Testis (tissue), 3 donors: ENCODE measurements around the gene SCNN1G. TPM values are rescaled to one million over a fixed set of nuclear protein-coding genes. Genes with fewer than 3 reads are reported as not detected.

Experiments used
- DNase-seq: peaks from one replicate; pipeline ENCODE4 v3.0.0-alpha.2; 2019
- H3K27ac ChIP-seq, 2 donors: fragments of 200-600 bp; sonication (generic); one replicate each; pipeline ENCODE4 v1.5.1; 2019
- H3K27me3 ChIP-seq: fragments of 200-600 bp; sonication (generic); one replicate; pipeline ENCODE4 v1.5.1; 2019
- H3K36me3 ChIP-seq: fragments of 200-600 bp; sonication (generic); one replicate; pipeline ENCODE4 v1.5.1; 2017; ENCODE audit warnings: low read depth; ENCODE audit errors: missing control alignments
- H3K4me1 ChIP-seq: fragments of 200-600 bp; sonication (generic); one replicate; pipeline ENCODE4 v1.5.1; 2019
- H3K4me3 ChIP-seq, 2 donors: fragments of 200-600 bp; sonication (generic); one replicate each; pipeline ENCODE4 v1.5.1; 2017 to 2019
- H3K9me3 ChIP-seq: fragments of 200-600 bp; sonication (generic); one replicate; pipeline ENCODE4 v1.5.1; 2017
- POLR2A ChIP-seq: fragments of 450-650 bp; IDR thresholded peaks from one replicate; pipeline ENCODE4 v1.6.1; 2017; ENCODE audit warnings: antibody characterized with exemption, mild to moderate bottlenecking, moderate library complexity
- WGBS, 2 donors: methylation state at CpG; one replicate each; pipeline ENCODE4 v1.1.5; 2018; 5-methylcytosine and 5-hydroxymethylcytosine counted together
- intact Hi-C: fragments of 100-400 bp; cut with DNase I; formaldehyde crosslinking; loops from one replicate; pipeline ENCODE4 v1.15.1; 2023; ENCODE audit warnings: low total_unique reads
- polyA plus RNA-seq: library from polyadenylated mRNA; stranded (reverse); fragments of 350-450 nt; fragmentation: Illumina TruSeq; extraction: RNeasy Lipid Tissue Mini Kit (QIAGEN cat#74804); gene quantifications from one replicate; pipeline ENCODE4 v1.2.3, GENCODE V29; 2014; ENCODE audit warnings: low read depth, low replicate concordance; ENCODE audit not compliant: insufficient read depth
- total RNA-seq, 2 donors: library from RNA; depleted of rRNA; stranded (reverse); fragments of >200 nt; gene quantifications; one replicate each; pipeline ENCODE4 v1.2.3, GENCODE V29; 2016
- TF ChIP-seq, protein P1 (sequence below), 3 experiments: fragments of 450-650 bp in 2 of 3; fragments of 200-600 bp in 1 of 3; sonication (generic) in 1 of 3; IDR thresholded peaks; one replicate each; pipeline ENCODE4 v1.5.1; 2016 to 2019; ENCODE audit warnings: antibody characterized with exemption in 3 of 3, mild to moderate bottlenecking in 2 of 3, moderate library complexity in 1 of 3

The SCNN1G gene
- total and polyA plus RNA-seq, 3 donors from 2014 or later = 0.16 to 0.19 TPM; not detected in 1

DNA sequence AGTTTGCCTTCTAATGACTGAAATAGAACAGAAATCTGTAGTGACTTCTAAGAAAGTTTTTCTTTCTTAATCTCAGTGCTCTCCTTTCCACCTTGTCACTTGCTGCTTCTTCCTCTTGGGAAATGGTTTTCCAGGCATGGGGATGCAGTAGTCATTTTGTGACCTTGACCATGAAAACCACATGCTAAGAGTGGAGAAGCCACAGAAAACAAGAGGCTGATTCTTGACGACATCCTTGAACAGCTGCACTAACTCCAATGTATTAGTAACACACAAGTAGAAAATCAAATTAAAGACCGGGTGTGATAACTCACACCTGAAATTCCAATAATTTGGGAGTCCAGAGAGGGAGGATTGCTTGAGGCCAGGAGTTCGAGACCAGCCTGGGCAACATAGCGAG is 17.8 kb upstream of the SCNN1G start:
- DNase-seq = no peak
- 75 to 78% methylated on average over 4 of the region's 4 CpGs for whole genome bisulfite sequencing, 2 donors
- H3K9me3 ChIP-seq = no peaks in the 10 kb centered on the region
- no peak overlapping the region for H3K4me3 ChIP-seq
- intact Hi-C loops = no loop called here
- no peaks in the 10 kb centered on the region for H3K4me1 ChIP-seq
- no peak overlapping the region for H3K27ac ChIP-seq
- H3K27me3 ChIP-seq = no peaks in the 10 kb centered on the region
- TF ChIP-seq, protein P1, sequence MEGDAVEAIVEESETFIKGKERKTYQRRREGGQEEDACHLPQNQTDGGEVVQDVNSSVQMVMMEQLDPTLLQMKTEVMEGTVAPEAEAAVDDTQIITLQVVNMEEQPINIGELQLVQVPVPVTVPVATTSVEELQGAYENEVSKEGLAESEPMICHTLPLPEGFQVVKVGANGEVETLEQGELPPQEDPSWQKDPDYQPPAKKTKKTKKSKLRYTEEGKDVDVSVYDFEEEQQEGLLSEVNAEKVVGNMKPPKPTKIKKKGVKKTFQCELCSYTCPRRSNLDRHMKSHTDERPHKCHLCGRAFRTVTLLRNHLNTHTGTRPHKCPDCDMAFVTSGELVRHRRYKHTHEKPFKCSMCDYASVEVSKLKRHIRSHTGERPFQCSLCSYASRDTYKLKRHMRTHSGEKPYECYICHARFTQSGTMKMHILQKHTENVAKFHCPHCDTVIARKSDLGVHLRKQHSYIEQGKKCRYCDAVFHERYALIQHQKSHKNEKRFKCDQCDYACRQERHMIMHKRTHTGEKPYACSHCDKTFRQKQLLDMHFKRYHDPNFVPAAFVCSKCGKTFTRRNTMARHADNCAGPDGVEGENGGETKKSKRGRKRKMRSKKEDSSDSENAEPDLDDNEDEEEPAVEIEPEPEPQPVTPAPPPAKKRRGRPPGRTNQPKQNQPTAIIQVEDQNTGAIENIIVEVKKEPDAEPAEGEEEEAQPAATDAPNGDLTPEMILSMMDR (IDR thresholded peaks at IDR 0.05) = no peak
- no peak for TF ChIP-seq POLR2A
- no peaks in the 10 kb centered on the region for H3K36me3 ChIP-seq

DNA sequence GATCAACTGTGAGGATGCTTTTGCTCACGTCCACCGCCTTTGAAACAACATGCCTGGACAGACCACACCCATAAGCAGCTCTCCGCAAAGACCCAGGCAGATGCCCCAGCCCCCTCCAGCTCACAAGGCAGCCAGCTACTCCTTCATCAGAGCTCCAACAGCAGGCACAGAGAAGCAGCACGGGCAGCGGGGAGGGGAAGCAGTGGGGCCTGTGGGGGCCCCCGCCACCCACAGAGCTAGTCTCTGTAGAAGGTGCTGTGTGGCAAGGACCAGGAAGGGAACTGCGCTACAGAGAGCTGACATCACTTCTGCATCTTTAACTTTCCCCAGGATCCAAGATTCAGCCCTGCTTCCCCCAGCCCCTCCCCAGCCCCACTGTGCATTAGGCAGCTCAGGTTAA is 10.0 kb upstream of the SCNN1G start:
- Histone ChIP-seq H3K4me3 (no peak overlapping the region), H3K27ac (no peak overlapping the region), H3K4me1 (no peaks in the 10 kb centered on the region), H3K9me3 (no peaks in the 10 kb centered on the region), H3K27me3 (no peaks in the 10 kb centered on the region), H3K36me3 (no peaks in the 10 kb centered on the region)
- DNase-seq = no peak
- WGBS, 2 donors = 64 to 72% methylated on average over 3 to 7 of the region's 7 CpGs
- TF ChIP-seq POLR2A = no peak
- TF ChIP-seq, protein P1 (IDR thresholded peaks at IDR 0.05) = no peak
- intact Hi-C loops = no loop called here

DNA sequence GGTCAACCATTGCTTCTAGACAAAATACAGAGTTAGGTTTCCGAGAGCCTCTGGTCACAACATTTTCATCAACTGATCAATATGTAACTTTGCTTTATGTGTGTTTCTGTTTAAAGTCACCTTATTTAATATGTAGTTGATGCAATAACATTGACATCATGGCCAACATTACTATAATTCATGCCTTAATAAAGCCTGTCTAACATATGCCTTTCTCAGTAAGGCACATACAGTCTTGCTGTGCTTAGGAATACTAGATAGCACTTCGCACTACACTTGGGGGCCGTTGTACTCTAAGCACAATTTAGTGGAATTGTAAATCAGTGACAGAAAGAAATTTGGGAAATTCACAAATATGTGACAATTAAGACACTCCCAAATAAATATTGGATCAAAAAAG is 9.6 kb upstream of the SCNN1G start:
- Histone ChIP-seq H3K36me3 (no peaks in the 10 kb centered on the region), H3K27me3 (no peaks in the 10 kb centered on the region), H3K27ac (no peak overlapping the region), H3K4me1 (no peaks in the 10 kb centered on the region), H3K9me3 (no peaks in the 10 kb centered on the region), H3K4me3 (no peak overlapping the region)
- no peak for TF ChIP-seq POLR2A
- DNase-seq = no peak
- 63 to 72% methylated on average over 3 of the region's 3 CpGs for WGBS, 2 donors
- intact Hi-C loops = no loop called here

DNA sequence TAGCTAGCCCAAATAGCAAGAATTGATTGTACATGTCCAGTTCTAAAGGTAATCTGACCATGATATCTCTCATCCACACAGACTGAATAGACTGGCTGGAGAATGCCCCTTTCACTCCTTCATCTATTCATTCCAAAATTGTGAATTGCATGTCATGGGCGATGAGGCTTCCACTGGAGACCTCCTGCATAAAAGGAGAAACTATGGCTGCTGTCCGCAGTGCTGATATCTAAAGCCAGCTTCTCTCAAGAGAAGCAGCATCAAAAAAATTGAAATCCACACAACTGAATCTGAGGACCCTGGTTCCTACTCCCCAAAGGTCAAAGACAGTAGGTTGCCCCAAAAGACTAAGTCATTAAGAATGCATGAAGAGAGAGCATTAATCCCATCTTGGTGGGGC is 7.9 kb upstream of the SCNN1G start:
- intact Hi-C loops = no loop called here
- no peaks in the 10 kb centered on the region for H3K36me3 ChIP-seq
- no peak overlapping the region for H3K27ac ChIP-seq
- no peaks in the 10 kb centered on the region for H3K9me3 ChIP-seq
- no peaks in the 10 kb centered on the region for H3K27me3 ChIP-seq
- no peak overlapping the region for H3K4me3 ChIP-seq
- no peak for DNase-seq
- WGBS, 2 donors = 33 to 69% methylated on average over 2 of the region's 2 CpGs
- no peak for TF ChIP-seq POLR2A
- TF ChIP-seq, protein P1 (IDR thresholded peaks at IDR 0.05) = no peak
- no peaks in the 10 kb centered on the region for H3K4me1 ChIP-seq

DNA sequence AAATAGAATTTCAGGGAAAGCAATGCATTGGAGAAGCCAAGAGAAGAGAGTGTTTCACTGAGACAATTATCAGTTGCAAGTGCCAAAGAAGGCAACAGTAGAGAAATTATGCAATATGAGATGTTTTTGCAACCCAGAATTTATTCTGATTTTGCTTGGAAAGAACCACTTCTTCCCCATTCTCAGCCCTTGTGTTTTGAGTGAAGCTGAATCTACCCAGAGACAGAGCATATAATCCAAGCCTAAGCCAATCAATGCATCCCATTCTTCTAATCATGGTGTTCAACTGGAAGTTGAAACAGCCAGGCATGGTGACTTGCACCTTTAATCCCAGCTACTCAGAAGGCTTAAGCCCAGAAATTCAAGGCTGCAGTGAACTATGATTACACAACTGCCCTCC is 6.9 kb upstream of the SCNN1G start:
- no peaks in the 10 kb centered on the region for H3K36me3 ChIP-seq
- H3K27me3 ChIP-seq = no peaks in the 10 kb centered on the region
- no peak for DNase-seq
- H3K4me1 ChIP-seq = no peaks in the 10 kb centered on the region
- no peak overlapping the region for H3K27ac ChIP-seq
- no peak for TF ChIP-seq POLR2A
- TF ChIP-seq, protein P1 (IDR thresholded peaks at IDR 0.05) = no peak
- intact Hi-C loops = no loop called here
- H3K4me3 ChIP-seq = no peak overlapping the region
- no peaks in the 10 kb centered on the region for H3K9me3 ChIP-seq
